C4-2B (cell line): ENCODE results near the gene NRBF2.
"Not testable (repeated sequence)": the region's sequence is repeated elsewhere in the genome, so short reads cannot be mapped to it uniquely, and the experiment has no call there.

ENCODE experiments used
- ZFX ChIP-seq: fragments of 450-650 bp; IDR thresholded peaks from 2 replicates; pipeline ENCODE4 v1.6.1; 2017
- TF ChIP-seq, protein P1 (sequence below): fragments of 450-650 bp; conservative IDR thresholded peaks from 2 replicates; pipeline ENCODE4 v1.5.1; 2017; ENCODE audit warnings: mild to moderate bottlenecking

DNA sequence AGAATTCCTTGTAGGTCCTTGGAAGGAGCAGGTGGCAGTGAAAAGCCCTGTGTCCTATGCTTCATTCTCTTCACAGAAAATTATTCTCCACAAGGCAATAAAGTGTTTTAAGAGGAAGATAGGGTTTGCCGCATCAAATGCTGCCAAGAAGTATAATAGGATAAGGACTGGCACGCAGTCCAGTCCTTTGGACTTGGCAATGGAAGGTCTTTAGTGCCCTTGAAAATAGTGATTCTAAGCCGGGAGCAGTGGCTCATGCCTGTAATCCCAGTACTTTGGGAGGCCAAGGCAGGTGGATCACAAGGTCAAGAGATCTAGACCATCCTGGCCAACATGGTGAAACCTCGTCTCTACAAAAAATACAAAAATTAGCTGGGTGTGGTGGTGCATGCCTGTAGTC is 29.9 kb upstream of the NRBF2 start:
- TF ChIP-seq, protein P1, sequence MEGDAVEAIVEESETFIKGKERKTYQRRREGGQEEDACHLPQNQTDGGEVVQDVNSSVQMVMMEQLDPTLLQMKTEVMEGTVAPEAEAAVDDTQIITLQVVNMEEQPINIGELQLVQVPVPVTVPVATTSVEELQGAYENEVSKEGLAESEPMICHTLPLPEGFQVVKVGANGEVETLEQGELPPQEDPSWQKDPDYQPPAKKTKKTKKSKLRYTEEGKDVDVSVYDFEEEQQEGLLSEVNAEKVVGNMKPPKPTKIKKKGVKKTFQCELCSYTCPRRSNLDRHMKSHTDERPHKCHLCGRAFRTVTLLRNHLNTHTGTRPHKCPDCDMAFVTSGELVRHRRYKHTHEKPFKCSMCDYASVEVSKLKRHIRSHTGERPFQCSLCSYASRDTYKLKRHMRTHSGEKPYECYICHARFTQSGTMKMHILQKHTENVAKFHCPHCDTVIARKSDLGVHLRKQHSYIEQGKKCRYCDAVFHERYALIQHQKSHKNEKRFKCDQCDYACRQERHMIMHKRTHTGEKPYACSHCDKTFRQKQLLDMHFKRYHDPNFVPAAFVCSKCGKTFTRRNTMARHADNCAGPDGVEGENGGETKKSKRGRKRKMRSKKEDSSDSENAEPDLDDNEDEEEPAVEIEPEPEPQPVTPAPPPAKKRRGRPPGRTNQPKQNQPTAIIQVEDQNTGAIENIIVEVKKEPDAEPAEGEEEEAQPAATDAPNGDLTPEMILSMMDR = not testable (repeated sequence)
- not testable (repeated sequence) for TF ChIP-seq ZFX
